GM21367 (cell line): Measurements from ENCODE around the gene DUOX1.
"Not testable (repeated sequence)": the region's sequence is repeated elsewhere in the genome, so short reads cannot be mapped to it uniquely, and the experiment has no call there.

ENCODE experiments used
- ATAC-seq: cut with Tn5 transposase; IDR thresholded peaks from one replicate; pipeline ENCODE4 v1.9.1; 2021; ENCODE audit not compliant: unreplicated experiment

Gene DUOX1

DNA sequence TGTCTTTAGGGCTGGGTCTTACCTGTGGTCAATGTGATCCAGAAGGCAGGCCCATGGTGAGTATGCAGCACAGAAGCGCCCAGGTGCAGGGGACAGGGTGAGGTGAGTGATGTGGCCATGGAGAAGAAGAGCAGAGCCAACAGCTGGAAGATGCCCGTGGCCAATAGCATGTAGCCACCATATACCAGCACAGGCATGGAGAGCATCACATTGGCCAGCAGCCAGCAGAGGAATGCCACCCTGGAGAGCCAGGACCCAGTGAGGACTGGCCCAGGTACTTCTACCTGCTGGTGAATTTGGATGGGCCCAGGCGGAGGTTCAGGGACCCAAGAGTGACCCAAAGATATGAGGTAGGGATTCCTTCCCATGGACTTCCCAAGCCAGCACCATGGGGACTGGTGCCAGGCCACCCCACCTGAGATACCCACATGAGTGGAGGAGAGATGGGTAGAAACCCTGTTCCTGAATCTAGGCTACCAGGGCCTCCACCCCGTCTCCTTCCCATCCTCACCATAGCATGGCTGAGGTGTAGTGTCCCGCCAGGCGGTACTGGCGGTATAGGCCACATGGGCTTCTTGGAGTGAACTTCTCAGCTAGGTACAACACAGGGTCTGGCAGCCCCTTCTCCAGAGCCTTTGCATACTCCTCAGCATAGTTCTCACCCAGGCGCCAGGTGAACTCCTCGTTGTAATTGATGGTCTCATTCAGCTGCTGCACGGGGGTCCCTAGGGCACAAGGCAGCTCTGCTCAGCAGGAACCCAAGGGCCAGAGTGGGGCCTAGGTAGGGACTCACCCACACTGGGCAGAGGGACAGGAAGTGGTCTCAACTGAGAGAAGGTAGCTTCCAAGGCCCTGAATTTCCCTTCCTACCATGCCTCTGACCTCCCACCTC lies 9.5 kb upstream of the DUOX1 start:
- no peak for ATAC-seq

DNA sequence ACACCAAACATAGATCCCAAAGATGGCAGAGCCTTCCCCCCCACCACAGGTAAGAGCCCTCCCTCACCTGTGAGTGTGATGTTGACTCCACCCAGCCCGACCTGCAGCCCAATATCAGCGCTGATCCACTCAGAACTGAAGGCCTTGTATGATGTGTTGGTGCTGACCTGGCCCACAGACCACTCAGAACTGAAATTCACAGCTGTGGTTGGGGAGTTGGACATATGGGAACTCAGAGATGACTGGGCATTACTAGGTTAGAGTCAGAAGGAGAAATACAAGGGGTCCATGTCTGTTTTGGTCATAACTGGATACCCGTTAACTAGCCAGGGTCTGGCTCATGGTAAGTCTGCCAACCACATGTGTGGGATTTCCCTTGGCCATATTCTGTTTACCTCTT lies 8.8 kb upstream of the DUOX1 start:
- no peak for ATAC-seq

GRCh38 chr15:45121706-45122417 lies 7.9 kb upstream of the DUOX1 start:
- ATAC-seq, result no peak

DNA sequence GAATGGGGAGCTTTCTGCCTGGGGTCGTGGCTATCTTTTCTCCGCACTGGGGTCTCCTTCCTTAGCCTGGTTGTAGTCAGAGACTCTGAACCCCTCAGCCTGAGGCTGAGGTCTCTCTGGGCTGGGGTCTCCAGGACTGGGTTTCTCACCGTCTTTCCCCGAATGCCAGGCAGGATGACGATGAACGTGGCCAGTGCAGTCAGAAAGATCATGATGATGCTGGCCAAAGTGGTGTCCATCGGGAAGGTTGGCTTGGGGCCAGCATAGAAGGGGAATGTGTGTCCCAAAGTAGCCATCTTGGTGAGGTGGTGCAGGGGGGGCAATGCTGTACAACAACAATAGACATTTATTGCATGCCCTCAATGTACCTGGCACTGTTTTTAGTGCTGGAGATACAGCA lies 7.1 kb upstream of the DUOX1 start:
- ATAC-seq, result no peak

DNA sequence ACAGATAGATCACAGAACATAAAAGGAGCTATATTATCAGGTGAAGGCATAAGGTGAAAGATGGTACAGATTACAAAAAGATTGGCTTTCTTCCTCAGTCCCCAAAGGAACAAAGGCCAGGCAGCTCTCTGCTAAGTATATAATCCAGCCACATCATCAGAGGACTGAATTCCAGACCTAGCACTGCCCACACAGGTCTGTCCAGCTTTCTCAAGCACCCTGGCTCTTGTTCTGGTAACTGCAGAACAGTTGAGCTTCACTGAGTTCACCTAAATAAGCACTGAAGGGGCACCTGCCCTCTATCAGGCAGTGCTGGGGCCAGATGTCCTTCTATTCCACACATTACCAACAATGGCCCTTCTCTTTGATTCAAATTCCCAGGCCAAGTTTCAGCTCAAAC lies 6.4 kb upstream of the DUOX1 start:
- no peak for ATAC-seq

DNA sequence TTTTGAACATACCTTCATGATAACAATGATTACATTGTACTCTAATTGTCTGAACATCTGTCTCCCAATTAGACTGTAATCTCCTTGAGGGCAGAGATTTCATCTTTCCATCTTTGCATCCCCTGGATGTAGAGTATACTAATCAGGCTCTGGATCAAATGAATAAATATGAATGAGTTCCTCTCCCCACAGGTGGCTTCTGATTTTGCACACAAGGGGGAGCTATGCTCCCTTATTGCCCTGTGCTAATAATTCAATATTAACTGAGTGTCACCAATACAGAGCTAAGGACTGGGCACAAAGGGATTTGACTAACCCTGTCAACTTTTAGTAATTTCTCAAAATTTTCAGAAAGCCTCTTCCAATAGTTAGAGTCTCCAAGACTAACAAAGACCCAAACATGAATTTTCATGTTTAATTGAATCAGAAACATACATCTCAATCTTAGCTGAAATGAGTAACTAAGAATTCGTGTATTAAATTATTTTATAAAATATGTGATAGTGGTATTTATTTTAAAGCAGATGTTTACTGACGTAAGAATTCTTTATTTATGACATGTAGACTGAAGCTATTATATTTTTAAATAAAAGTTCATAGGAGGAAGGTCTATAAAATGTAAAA lies 3.1 kb upstream of the DUOX1 start:
- ATAC-seq, result no peak

GRCh38 chr15:45128971-45129639 lies 689 bp upstream of the DUOX1 start:
- no peak for ATAC-seq

DNA sequence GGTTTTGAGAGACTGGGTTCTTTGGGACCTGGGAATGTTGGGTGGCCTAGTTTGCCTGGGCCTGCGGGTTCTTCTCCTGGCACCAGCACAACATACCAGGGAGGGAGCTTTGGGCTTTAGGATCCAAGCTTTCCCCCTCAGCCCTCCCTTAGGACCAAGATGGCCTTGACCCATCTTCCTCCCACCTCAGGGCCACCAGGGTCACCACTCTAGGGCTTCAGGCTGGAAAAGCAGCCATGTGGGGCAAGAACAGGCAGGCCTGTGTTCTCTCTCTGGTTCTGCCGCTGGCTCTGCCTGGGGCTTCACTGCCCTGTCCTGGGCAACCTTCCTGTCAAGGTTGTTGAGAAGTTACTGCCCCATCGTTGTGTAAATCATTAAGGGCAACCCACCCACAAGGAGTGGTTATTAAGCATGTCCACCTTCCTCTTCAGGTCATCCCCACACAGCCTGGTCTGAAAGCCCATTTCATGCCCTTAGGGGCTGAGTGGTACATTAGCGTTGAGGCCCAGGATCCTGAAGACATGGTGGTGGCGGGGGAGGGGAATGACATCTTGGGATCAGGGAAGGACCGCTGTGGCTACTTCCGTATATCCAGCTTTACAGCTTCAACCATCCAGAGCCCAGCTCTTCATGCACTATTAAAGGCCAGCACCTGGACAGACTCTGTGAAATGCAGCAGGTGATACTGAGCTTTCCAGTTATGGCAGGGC lies 652 bp downstream of the DUOX1 start:
- ATAC-seq, result no peak

GRCh38 chr15:45131510-45131909 lies 1.7 kb downstream of the DUOX1 start:
- ATAC-seq, result no peak

DNA sequence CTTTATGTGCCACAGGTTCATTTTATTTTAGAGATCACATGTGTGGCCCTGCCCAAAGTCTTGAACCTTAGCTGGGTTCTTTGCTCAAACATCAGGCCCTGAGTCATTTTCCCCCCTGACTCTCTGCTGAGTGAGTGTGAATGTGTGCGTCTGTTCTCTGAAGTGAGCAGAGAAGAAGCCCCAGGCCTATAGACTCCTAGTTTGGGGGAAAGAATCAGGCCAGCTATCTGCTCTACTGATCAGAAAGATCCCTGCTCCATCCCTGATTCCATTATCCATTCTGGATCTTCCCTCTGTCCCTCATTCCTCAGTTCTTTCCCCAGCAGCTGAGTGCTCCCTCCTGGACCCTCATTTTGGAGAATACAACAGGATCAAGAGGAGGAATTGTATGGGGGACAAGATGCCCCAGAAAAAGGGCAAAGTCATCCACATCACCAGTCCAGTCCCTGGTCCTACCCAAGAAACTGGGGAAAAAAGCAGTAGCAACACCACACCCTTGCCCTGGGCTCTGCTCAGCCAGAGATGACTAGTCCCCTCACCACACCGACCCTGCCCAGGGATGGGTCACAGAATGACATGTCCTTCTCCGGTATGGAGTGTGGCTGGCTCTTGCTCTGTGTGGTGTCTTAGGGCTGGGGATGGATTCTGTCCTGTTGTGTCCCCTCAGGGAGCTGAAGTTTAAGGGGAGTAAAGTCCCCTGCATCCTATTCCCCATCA lies 3.2 kb downstream of the DUOX1 start:
- ATAC-seq, result no peak

GRCh38 chr15:45133561-45133920 lies 3.7 kb downstream of the DUOX1 start:
- ATAC-seq, result no peak

- no peak for ATAC-seq
Measured at GRCh38 chr15:45134046-45134445, 4.3 kb downstream of the DUOX1 start.

DNA sequence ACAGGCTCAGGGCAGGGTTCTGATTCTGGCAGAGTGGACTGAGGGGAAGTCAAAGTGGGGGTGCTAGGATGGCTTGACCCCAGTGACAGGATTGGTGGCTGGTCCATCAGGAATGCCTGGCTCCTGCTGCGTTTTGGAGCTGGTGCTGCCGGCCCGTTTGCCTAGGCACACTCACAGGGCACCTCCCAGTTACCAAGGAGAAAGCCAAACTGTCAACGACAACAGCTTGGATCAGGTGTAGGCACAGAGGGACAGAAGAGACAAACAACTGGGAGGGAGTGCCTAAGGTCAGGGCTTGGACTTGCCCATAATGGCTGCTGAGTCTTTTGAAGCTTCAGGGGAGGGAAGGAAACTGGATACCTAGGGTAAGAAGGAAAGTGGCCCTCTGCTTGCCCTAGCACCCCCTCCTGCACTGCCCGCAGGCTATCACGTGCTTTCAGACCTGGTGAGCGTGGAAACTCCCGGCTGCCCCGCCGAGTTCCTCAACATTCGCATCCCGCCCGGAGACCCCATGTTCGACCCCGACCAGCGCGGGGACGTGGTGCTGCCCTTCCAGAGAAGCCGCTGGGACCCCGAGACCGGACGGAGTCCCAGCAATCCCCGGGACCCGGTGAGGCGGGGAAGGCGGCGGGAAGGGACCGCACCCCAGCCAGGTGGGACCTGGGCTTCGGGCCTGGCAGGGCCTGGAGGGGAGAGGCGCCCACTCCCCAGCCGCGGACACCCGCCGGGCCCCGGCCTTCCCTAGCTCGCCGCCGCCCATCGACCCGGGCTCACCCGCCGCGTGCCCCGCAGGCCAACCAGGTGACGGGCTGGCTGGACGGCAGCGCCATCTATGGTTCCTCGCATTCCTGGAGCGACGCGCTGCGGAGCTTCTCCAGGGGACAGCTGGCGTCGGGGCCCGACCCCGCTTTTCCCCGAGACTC lies 5.1 kb downstream of the DUOX1 start:
- no peak for ATAC-seq

GRCh38 chr15:45135705-45136377 lies 6.0 kb downstream of the DUOX1 start:
- not testable (repeated sequence) for ATAC-seq

GRCh38 chr15:45136378-45136764 lies 6.6 kb downstream of the DUOX1 start:
- ATAC-seq, result no peak

- ATAC-seq, result no peak
Measured at GRCh38 chr15:45137703-45138102, 7.9 kb downstream of the DUOX1 start.

GRCh38 chr15:45138814-45139765 lies 9.3 kb downstream of the DUOX1 start:
- no peak for ATAC-seq
